Stimulated activated naive CD8-positive, alpha-beta T cell treated with anti-CD3 and anti-CD28 coated beads, Interleukin-15, amount 100 ng/mL, for 72 hours (primary cell): ENCODE measurements around the gene C19orf12.

Experiments used
- ATAC-seq: fragments of 150-1000 bp; cut with Tn5 transposase; 2 replicates; pipeline ENCODE4 v1.10.0; 2021; ENCODE audit warnings: mild to moderate bottlenecking, moderate library complexity
- DNase-seq, 2 donors: peaks; one replicate each; pipeline ENCODE4 v3.0.0; 2021 to 2022
- H3K27ac Mint-ChIP-seq, 2 donors: one replicate each; pipeline ENCODE4 v1.8.0; 2022; ENCODE audit warnings: mild to moderate bottlenecking in 2 of 2, mixed read lengths in 2 of 2, moderate library complexity in 2 of 2
- H3K27me3 Mint-ChIP-seq: one replicate; pipeline ENCODE4 v1.8.0; 2022; ENCODE audit warnings: mixed read lengths
- H3K4me1 Mint-ChIP-seq: one replicate; pipeline ENCODE4 v1.8.0; 2022; ENCODE audit warnings: mild to moderate bottlenecking, mixed read lengths
- H3K4me3 Mint-ChIP-seq, 2 donors: one replicate each; pipeline ENCODE4 v1.8.0; 2022; ENCODE audit warnings: mild to moderate bottlenecking in 2 of 2, mixed read lengths in 2 of 2, moderate library complexity in 1 of 2
- H3K9me3 Mint-ChIP-seq, 2 donors: one replicate each; pipeline ENCODE4 v1.8.0; 2022; ENCODE audit warnings: mixed read lengths in 2 of 2

Gene C19orf12

DNA sequence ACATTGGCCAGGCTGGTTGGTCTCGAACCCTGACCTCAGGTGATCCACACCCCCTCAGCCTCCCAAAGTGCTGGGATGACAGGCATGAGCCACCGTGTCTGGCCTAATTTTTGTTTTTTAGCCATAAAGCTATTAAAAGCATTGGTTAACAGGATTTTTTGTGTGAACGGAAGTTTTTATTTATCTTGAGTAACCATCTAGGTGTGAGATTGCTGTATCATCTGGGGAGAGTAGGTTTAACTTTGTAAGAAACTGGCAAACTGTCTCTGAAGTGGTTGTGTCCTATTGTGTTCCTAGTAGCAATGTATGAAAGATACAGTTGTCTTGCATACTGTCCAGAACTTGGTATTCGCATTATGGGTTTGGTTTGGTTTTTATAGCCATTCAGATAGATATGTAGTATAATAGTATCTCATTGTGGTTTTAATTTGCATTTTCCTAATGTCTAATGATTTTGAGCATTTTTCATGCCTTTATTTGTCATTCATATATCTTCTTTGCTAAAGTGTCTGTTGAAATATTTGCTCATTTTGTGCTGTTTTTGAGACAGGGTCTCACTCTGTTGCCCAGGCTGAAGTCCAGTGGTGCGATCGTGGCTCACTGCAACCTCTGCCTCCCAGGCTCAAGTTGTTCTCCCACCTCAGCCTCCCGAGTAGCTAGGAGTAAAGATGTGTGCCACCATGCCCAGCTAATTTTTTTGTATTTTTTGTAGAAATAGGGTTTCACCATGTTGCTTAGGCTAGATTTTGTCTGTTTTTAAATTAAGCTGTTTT, 63.3 kb downstream of the C19orf12 start:
- ATAC-seq, result no peak
- H3K4me3 Mint-ChIP-seq, result no peak overlapping the region
- no peak overlapping the region for H3K27ac Mint-ChIP-seq
- peaks cover 11% of the 10 kb centered on the region for H3K4me1 Mint-ChIP-seq
- no peak for DNase-seq
- no peaks in the 10 kb centered on the region for H3K27me3 Mint-ChIP-seq
- H3K9me3 Mint-ChIP-seq, result no peaks in the 10 kb centered on the region

DNA sequence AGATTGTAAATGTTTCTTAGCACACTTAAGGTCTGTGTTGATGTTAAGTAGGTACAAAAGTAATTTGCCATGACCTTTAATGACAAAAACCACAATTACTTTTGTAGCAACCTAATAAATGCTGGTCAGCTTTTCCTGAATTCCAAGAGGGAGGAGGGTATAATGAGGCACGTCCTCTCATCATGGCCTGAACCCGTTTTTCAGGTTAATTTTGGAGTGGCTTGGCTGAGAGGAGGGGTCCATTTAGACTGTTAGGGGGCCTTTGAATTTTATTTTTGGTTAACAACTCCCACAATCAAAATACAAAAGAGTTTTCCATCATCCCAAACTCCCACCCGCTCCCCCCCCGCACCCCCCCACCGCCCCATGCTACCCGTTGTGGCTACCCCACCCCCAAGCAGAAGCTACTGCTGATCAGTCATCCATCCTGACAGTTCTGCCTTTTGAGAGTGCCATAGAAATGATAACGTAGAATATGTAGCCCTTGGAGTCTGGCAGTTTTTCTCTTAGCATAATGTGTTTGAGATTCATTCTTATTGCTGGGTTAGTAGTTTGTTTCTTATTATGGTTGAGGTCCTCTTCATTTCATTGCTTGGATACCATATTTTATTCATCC, 64.2 kb downstream of the C19orf12 start:
- Mint-ChIP-seq H3K27ac (no peak overlapping the region), H3K4me3 (no peak overlapping the region), H3K9me3 (no peaks in the 10 kb centered on the region), H3K4me1 (peaks cover 17% of the 10 kb centered on the region), H3K27me3 (no peaks in the 10 kb centered on the region)
- ATAC-seq (no peak), DNase-seq (no peak)
